GM12878 (cell line): ENCODE data around the gene EDEM3. TPM values are rescaled to one million over a fixed set of nuclear protein-coding genes. Genes with fewer than 3 reads are reported as not detected.
A peak's percentile ranks its signal among the peaks of the same experiment; 100 is the strongest.

ENCODE experiments used
- ATAC-seq: fragments of 200-7000 bp; cut with Tn5 transposase; 3 replicates; pipeline ENCODE4 v1.9.1; 2020; ENCODE audit warnings: mild to moderate bottlenecking, moderate library complexity
- BruUV-seq: library from RNA; stranded (reverse); fragments of 400-500 nt; replicated peaks from 2 replicates; lab custom pipeline; 2021; lab: Mats Ljungman, UMichigan
- CTCF ChIA-PET: fragments of 300-600 bp; sonication (Branson Sonifier 250); formaldehyde crosslinking; extraction: SDS; loops from one replicate; lab custom pipeline; 2021; ENCODE audit warnings: inconsistent platforms; lab: Yijun Ruan, JAX
- POLR2A ChIA-PET: fragments of 350-600 bp; formaldehyde crosslinking; extraction: SDS; loops from one replicate; lab custom pipeline; 2021; ENCODE audit warnings: inconsistent platforms; lab: Charles Lee
- RAD21 ChIA-PET: fragments of 300-600 bp; sonication (Branson Sonifier 250); formaldehyde crosslinking; loops from one replicate; lab custom pipeline; 2023; ENCODE audit warnings: antibody characterized with exemption; ENCODE audit not compliant: unreplicated experiment; lab: Charles Lee
- SMC1A ChIA-PET: fragments of 300-600 bp; sonication (Branson Sonifier 250); formaldehyde crosslinking; loops from one replicate; lab custom pipeline; 2023; ENCODE audit not compliant: unreplicated experiment, uncharacterized antibody; lab: Charles Lee
- DNase-seq: peaks from one replicate; pipeline ENCODE4 v3.0.0-alpha.2; 2011; ENCODE audit warnings: low read depth, low spot score
- FAIRE-seq: peaks from 3 replicates; lab custom pipeline; 2011; peaks lifted over from hg19 to GRCh38; lab: Jason Lieb, UNC
- H2AFZ ChIP-seq: 2 replicates; pipeline ENCODE4 v1.6.0; 2011; ENCODE audit warnings: low read depth, low read length, control low read depth; ENCODE audit not compliant: control insufficient read depth
- H3K27ac ChIP-seq: 2 replicates; pipeline ENCODE4 v1.5.1; 2011; ENCODE audit warnings: control low read depth; ENCODE audit not compliant: control insufficient read depth, insufficient read depth
- H3K27me3 ChIP-seq, 2 experiments: replicated peaks in 1 of 2; 2 replicates each; pipeline versions ENCODE4 v1.6.0 to v1.6.1; 2011; ENCODE audit warnings: low read length in 1 of 2; ENCODE audit not compliant: control insufficient read depth in 2 of 2, insufficient read depth in 2 of 2
- H3K36me3 ChIP-seq, 2 experiments: 2 replicates each; pipeline ENCODE4 v1.5.1; 2011; ENCODE audit warnings: low read length in 1 of 2; ENCODE audit not compliant: control insufficient read depth in 2 of 2, insufficient read depth in 2 of 2
- H3K4me1 ChIP-seq: 2 replicates; pipeline ENCODE4 v1.6.1; 2011; ENCODE audit warnings: mild to moderate bottlenecking, low read length, moderate library complexity, mixed read lengths; ENCODE audit not compliant: control insufficient read depth, insufficient read depth
- H3K4me2 ChIP-seq: 2 replicates; pipeline ENCODE4 v1.6.0; 2011; ENCODE audit warnings: control low read depth; ENCODE audit not compliant: control insufficient read depth, insufficient read depth
- H3K4me3 ChIP-seq: fragments of 200-600 bp; sonication (generic); 2 replicates; pipeline ENCODE4 v1.5.1; 2016
- H3K79me2 ChIP-seq: 2 replicates; pipeline ENCODE4 v1.6.0; 2011; ENCODE audit warnings: low read length; ENCODE audit not compliant: control insufficient read depth, insufficient read depth
- H3K9ac ChIP-seq: 2 replicates; pipeline ENCODE4 v1.8.0; 2011; ENCODE audit warnings: low read length, control low read depth, mixed read lengths; ENCODE audit not compliant: control insufficient read depth, insufficient read depth
- H3K9me3 ChIP-seq: replicated peaks from 3 replicates; pipeline ENCODE4 v1.5.1; 2011; ENCODE audit warnings: mild to moderate bottlenecking, low read length; ENCODE audit not compliant: control insufficient read depth, insufficient read depth
- H4K20me1 ChIP-seq: 2 replicates; pipeline ENCODE4 v1.6.0; 2011; ENCODE audit not compliant: control insufficient read depth, insufficient read depth
- BMI1 ChIP-seq: fragments of 450-650 bp; IDR thresholded peaks from 2 replicates; pipeline ENCODE4 v1.6.1; 2016; ENCODE audit warnings: mild to moderate bottlenecking, moderate library complexity, borderline replicate concordance
- IKZF1 ChIP-seq: fragments of 450-650 bp; conservative IDR thresholded peaks from 2 replicates; pipeline ENCODE4 v1.6.1; 2017; ENCODE audit warnings: antibody characterized with exemption, mild to moderate bottlenecking
- KLF5 ChIP-seq: fragments of 450-650 bp; IDR thresholded peaks from 2 replicates; pipeline ENCODE4 v1.6.1; 2014; ENCODE audit warnings: mild to moderate bottlenecking; ENCODE audit not compliant: partially characterized antibody
- MYB ChIP-seq: fragments of 150-350 bp; IDR thresholded peaks from 2 replicates; pipeline ENCODE4 v1.6.1; 2014; ENCODE audit warnings: mild to moderate bottlenecking, low read depth, low read length, borderline replicate concordance
- NFYB ChIP-seq: IDR thresholded peaks from 2 replicates; pipeline ENCODE4 v1.6.1; 2011; ENCODE audit warnings: low read depth, mild to moderate bottlenecking, low read length, improper control_type of control experiment, moderate library complexity; ENCODE audit not compliant: insufficient read depth
- SMAD1 ChIP-seq: fragments of 450-650 bp; IDR thresholded peaks from 2 replicates; pipeline ENCODE4 v1.6.1; 2018; ENCODE audit warnings: mild to moderate bottlenecking, low read depth; ENCODE audit not compliant: partially characterized antibody
- SMAD5 ChIP-seq: IDR thresholded peaks from 2 replicates; pipeline ENCODE4 v1.6.1; 2016; ENCODE audit warnings: antibody characterized with exemption, low read depth
- SRF ChIP-seq, 2 experiments: IDR thresholded peaks; 2 replicates each; pipeline ENCODE4 v1.6.1; 2011; ENCODE audit warnings: low read depth in 2 of 2, low read length in 2 of 2, mild to moderate bottlenecking in 1 of 2, moderate library complexity in 1 of 2
- WGBS: methylation state at CpG from one replicate; pipeline ENCODE4 v1.1.6; 2016; ENCODE audit warnings: low lambda C conversion rate; ENCODE audit not compliant: insufficient replicate concordance, insufficient coverage; ENCODE audit errors: missing lambda C conversion rate; 5-methylcytosine and 5-hydroxymethylcytosine counted together
- in situ Hi-C: fragments of 300-500 bp; cut with MboI; formaldehyde crosslinking; loops from 9 replicates; pipeline ENCODE4 v1.14.3; 2018; ENCODE audit warnings: mixed read lengths
- intact Hi-C: fragments of 100-400 bp; cut with micrococcal nuclease; formaldehyde crosslinking; loops from one replicate; pipeline ENCODE4 v1.14.2; 2022; ENCODE audit not compliant: unreplicated experiment
- polyA plus RNA-seq, 11 experiments: library from polyadenylated mRNA; depleted of rRNA in 4 of 11; unstranded in 6 of 11; stranded (reverse) in 5 of 11; fragments of >200 nt; fragmentation: Nextera tagmentation in 4 of 11; fragmentation: Illumina TruSeq in 1 of 11; extraction: Ambion mirVana in 4 of 11; extraction: Trizol in 1 of 11; gene quantifications; 1 replicate in 1 of 11; 2 replicates in 10 of 11; pipeline versions ENCODE4 v1.2.1 to v1.2.3, GENCODE V29; 2011 to 2016; ENCODE audit warnings: inconsistent platforms in 2 of 11, missing spikeins in 2 of 11, low read depth in 1 of 11
- total RNA-seq, 4 experiments: library from RNA; depleted of rRNA in 3 of 4; stranded (reverse); fragments of >200 nt in 3 of 4; fragmentation: Illumina TruSeq in 1 of 4; extraction: Trizol in 1 of 4; gene quantifications; 2 replicates each; pipeline versions ENCODE4 v1.2.1 to v1.2.3, GENCODE V29; 2013 to 2021
- TF ChIP-seq, protein P1 (sequence below): fragments of 450-650 bp; IDR thresholded peaks from 2 replicates; pipeline ENCODE4 v1.6.1; 2017; ENCODE audit warnings: mild to moderate bottlenecking, moderate library complexity

The EDEM3 gene
- total and polyA plus RNA-seq, 10 of the 15 experiments (the other 5 are each of a cell fraction or from before 2014, with no cell fraction given): 6.4 to 19.3 (median 14.3) TPM

- ATAC-seq: no peak
These were observed 5.9 kb downstream of the EDEM3 start for GRCh38 chr1:184748740-184749139.

DNA sequence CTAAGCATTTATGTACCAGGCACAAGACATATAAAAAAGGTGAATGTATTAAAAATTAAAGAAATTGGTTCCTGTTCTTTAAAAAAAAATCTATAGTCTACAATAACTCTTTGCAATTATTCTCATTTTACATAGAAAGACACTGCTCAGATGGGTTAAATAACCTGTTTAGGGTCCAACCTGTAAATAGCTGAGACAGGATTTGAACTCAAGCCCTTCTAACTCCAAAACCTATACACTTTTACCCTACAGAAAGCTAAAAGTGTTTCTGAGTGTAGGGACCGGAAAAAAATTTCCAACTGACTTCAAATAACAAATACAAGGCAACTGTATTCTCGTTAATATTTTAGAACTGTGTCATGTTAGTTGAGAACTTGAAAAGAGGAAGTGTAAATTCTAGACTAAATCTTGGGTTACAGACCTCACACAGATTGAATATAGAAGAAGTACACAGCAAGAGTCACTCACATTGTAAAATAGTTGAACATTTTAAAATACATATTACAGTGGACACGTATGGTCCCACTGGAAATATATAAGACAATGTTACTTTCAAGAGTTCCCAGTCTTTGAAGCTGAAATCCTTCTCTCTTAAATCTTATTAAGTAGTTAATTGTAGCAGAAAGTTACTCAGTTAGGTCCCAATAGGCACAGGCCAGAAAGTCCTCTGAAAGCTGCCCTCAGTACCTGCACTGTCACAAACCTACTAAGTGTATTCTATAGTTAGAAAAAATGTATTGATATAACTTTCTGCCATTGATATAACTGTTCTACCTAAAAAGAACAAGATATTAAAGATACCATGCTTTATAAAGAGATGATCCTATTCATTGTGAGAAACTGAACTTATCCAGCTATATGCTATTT is 7.3 kb downstream of the EDEM3 start:
- Histone ChIP-seq H3K4me3 (no peak overlapping the region), H3K79me2 (peaks cover 24% of the 10 kb centered on the region), H3K27ac (peak overlapping the region; percentile 60), H4K20me1 (no peaks in the 10 kb centered on the region), H3K4me1 (peaks cover 31% of the 10 kb centered on the region), H3K9me3 (no peaks in the 10 kb centered on the region), H3K27me3 (no peaks in the 10 kb centered on the region), H2AFZ (peak overlapping the region; percentile 4; the same call in 1 of the 2 replicates), H3K4me2 (peak overlapping the region; percentile 56; the same call in 1 of the 2 replicates), H3K9ac (peak overlapping the region; percentile 22; the same call in 1 of the 2 replicates), H3K36me3 (no peaks in the 10 kb centered on the region)
- FAIRE-seq (no peak), DNase-seq (peak; percentile 48), ATAC-seq (peak; percentile 85)
- BruUV-seq: no TSS peak
- RAD21 ChIA-PET: no interaction called here
- intact Hi-C loops (loop anchor here (5.0 kb wide), 1 partner anchor 235 kb away; no protein-coding TSS in a partner anchor), in situ Hi-C loops (loop anchor here (25.0 kb wide), 1 partner anchor 1615 kb away; no protein-coding TSS in a partner anchor)
- SMC1A ChIA-PET: interaction anchor here (0.6 to 1.1 kb wide), 2 partner anchors 8 to 12 kb away, joined by 3 read pairs; no protein-coding TSS in a partner anchor
- 0% methylated on average over 3 of the region's 3 CpGs for WGBS
- POLR2A ChIA-PET: interaction anchor here (0.6 to 0.9 kb wide), 3 partner anchors 8 to 227 kb away, joined by 3 to 4 read pairs (median 3); partner anchors contain the start of gene NIBAN1
- CTCF ChIA-PET: interaction anchor here (0.7 to 1.1 kb wide), 2 partner anchors 10 to 13 kb away, joined by 3 read pairs; no protein-coding TSS in a partner anchor
- no peak for TF ChIP-seq SRF (IDR thresholded peaks at IDR 0.05; ENCODE audit: low read depth in 2 of 2, low read length in 2 of 2)
- TF ChIP-seq IKZF1: 0 out of 2 replicates have a peak, but pooled peaks have one; percentile 10
- TF ChIP-seq SMAD1: no peak
- TF ChIP-seq KLF5: no peak
- TF ChIP-seq NFYB: no peak
- no peak for TF ChIP-seq MYB
- TF ChIP-seq BMI1: 0 out of 2 replicates have a peak, but pooled peaks have one; percentile 22
- TF ChIP-seq, protein P1, sequence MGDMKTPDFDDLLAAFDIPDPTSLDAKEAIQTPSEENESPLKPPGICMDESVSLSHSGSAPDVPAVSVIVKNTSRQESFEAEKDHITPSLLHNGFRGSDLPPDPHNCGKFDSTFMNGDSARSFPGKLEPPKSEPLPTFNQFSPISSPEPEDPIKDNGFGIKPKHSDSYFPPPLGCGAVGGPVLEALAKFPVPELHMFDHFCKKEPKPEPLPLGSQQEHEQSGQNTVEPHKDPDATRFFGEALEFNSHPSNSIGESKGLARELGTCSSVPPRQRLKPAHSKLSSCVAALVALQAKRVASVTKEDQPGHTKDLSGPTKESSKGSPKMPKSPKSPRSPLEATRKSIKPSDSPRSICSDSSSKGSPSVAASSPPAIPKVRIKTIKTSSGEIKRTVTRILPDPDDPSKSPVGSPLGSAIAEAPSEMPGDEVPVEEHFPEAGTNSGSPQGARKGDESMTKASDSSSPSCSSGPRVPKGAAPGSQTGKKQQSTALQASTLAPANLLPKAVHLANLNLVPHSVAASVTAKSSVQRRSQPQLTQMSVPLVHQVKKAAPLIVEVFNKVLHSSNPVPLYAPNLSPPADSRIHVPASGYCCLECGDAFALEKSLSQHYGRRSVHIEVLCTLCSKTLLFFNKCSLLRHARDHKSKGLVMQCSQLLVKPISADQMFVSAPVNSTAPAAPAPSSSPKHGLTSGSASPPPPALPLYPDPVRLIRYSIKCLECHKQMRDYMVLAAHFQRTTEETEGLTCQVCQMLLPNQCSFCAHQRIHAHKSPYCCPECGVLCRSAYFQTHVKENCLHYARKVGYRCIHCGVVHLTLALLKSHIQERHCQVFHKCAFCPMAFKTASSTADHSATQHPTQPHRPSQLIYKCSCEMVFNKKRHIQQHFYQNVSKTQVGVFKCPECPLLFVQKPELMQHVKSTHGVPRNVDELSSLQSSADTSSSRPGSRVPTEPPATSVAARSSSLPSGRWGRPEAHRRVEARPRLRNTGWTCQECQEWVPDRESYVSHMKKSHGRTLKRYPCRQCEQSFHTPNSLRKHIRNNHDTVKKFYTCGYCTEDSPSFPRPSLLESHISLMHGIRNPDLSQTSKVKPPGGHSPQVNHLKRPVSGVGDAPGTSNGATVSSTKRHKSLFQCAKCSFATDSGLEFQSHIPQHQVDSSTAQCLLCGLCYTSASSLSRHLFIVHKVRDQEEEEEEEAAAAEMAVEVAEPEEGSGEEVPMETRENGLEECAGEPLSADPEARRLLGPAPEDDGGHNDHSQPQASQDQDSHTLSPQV: no peak

More at GRCh38 chr1:184748740-184749139, 5.9 kb downstream of the EDEM3 start:
- no peak for FAIRE-seq
- no peak overlapping the region for H3K9ac ChIP-seq
- no TSS peak for BruUV-seq
- ChIA-PET CTCF (no interaction called here), RAD21 (interaction anchor here (0.9 kb wide), 1 partner anchor 13 kb away, joined by 3 read pairs; no protein-coding TSS in a partner anchor), SMC1A (interaction anchor here (0.8 to 1.0 kb wide), 3 partner anchors 19 to 421 kb away, joined by 3 read pairs; no protein-coding TSS in a partner anchor), POLR2A (interaction anchor here (0.6 to 2.0 kb wide), 2 partner anchors 11 to 18 kb away, joined by 5 to 6 read pairs; no protein-coding TSS in a partner anchor)
- no peak overlapping the region for H3K4me2 ChIP-seq
- H3K4me3 ChIP-seq: no peak overlapping the region
- H3K4me1 ChIP-seq: peaks cover 27% of the 10 kb centered on the region
- peaks cover 34% of the 10 kb centered on the region for H3K79me2 ChIP-seq
- intact Hi-C loops: loop anchor here (5.0 kb wide), 1 partner anchor 234 kb away; no protein-coding TSS in a partner anchor
- in situ Hi-C loops: loop anchor here (25.0 kb wide), 1 partner anchor 1614 kb away; no protein-coding TSS in a partner anchor
- H3K27ac ChIP-seq: no peak overlapping the region
- no peaks in the 10 kb centered on the region for H3K27me3 ChIP-seq
- 77% methylated on average over 2 of the region's 2 CpGs for WGBS
- TF ChIP-seq SMAD5: no peak
- no peaks in the 10 kb centered on the region for H3K9me3 ChIP-seq
- no peaks in the 10 kb centered on the region for H3K36me3 ChIP-seq
- H4K20me1 ChIP-seq: no peaks in the 10 kb centered on the region
- H2AFZ ChIP-seq: no peak overlapping the region
- DNase-seq: no peak
